Stimulated activated CD8-positive, alpha-beta memory T cell treated with anti-CD3 and anti-CD28 coated beads, Interleukin-15, amount 100 ng/mL, for 1 hour (primary cell): Measurements from ENCODE around the gene CCN6.
"Not testable (repeated sequence)": the region's sequence is repeated elsewhere in the genome, so short reads cannot be mapped to it uniquely, and the experiment has no call there.

Experiments
- DNase-seq: peaks from one replicate; pipeline ENCODE4 v3.0.0-alpha.2; 2020; ENCODE audit warnings: low read depth

CCN6 gene

DNA sequence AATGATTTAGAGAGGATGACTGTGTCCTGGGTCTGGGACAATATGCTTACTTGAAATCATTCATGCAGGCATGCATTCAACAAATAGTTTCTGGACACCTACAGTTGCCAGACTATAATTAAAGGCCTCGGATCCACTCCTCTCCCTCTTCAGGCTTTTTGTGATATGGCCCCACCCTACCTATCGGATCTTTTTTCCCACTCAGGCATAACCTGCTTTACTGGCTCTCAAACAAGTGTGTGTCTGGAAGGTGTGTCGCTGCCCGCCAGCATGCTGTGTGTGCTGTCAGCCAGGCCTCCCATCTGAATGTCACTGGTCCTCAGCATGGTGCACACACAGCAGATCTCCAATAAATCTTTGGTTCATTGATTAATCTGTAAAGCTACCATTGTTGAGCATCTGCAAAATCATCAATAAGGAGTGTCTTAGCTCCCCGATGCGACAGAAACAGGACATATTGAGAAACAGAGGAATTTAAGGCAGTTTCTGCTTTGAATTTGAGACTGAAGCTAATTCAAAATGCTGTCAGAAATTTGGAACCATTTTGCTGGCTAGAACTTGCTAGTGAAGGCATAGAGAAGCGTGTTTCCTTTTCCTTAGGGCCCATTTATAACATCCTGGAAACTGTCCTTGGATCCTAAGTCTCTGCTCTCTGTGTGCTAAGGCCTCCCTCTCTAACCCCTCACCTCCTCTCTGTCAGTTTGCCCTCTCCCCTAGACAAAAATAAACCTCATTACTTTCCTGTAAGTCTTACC, 23.5 kb upstream of the CCN6 start:
- DNase-seq = no peak

DNA sequence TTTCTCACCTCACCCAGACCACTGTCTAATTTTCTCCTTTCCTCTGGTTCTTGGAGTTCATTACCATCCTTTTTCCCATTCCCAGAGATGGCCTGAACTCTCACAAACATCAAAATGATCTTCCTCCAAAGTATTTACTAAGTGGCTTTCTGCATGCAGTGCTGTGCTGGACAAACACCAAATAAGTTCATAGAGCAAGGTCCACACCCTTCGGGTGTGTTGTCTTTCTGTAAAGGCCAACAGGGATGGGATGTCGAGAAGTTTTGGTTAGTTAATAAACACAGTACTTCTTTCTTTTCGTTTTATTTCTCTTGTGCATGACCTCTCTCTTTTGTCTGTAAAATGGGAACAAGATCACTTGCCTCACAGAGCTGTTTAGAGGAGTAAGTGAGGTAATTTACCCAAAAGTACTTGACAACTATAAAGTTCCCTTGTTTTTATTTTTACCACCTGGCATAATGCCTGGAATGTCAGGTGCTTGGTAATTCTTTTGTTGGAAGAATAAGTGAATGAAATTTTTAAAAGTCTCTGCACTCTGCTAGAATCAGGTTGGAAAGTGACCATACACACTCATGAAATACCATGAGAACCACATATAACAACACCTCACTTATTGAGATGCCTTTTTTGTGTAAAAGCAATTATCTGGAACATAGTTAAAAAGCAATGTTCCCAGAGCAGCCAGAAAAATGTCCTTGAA, 22.8 kb upstream of the CCN6 start:
- DNase-seq = no peak

DNA sequence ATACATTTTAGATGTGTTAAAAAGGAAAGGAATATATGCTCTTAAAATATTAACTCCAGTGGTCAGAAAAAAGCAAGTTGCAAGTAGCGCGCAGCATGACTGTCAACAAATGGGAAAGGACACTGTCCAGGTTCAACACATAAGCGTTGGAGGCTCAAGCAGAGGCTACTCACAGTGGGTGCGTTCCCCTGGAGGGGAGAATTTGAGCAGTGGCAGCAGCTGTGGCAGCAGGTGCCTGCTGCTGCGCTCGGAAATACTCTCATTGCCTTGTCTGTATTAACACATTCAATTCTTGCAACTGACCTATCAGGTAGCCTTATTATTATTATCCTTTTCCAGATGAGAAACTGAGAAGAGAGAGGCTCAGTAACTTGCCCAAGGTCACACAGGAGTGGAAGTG, 21.9 kb upstream of the CCN6 start:
- no peak for DNase-seq

DNA sequence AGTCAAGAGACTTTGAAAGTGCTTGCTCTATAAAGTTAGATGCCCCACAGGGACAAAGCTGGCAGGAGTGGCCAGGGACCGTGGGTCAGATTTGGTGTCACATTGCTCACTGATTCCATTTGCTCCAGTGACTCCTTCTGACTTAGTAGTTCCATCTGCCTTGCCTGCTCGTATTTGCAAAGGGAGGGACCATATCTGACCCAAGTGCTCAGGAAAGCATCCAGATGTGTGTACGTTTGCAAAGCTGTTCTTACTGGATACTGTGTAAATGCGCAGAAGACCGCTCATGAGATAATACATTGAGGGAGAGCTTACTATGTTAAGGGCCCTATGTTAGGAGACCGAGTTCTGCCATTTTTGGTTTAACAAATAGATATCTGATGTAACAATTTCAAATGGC, 21.2 kb upstream of the CCN6 start:
- no peak for DNase-seq

DNA sequence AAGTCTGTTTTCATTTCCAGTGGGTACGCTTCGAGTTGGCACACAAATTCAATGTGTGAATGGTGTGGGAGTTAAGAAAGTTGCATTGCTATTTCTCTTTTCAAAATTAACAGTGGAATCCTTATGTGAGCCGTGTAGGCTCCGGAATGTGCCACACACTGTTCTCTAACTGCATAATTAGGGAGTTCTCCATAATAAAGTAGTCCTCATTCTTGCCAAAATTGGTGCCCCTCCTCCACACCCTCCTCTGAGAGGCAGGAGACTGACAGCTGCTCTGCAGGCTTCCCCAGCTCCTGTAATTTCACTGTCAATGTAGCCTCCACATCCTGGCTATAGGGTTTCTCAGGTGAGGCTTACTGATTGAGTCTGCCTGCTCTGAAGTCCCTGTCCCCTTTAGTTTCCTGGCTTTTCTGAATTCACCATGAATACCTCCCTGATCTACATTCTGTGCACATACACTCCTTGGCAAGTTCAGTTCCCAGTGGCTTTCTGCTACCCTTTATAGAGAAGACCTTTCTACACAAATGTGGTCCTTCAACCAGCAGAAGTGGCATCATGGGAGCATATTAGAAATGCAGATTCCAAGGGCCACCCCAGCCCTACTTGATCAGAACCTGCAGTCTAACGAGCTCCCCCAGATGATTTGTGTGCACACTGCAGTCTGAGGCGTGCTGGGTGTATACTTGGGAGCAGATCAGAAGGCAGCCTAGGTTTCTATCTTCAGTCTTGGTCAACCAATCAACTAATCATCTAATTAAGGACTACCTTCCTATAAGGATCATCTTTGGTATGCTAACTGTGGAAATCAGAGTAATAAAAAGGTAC, 19.9 kb upstream of the CCN6 start:
- DNase-seq = no peak

DNA sequence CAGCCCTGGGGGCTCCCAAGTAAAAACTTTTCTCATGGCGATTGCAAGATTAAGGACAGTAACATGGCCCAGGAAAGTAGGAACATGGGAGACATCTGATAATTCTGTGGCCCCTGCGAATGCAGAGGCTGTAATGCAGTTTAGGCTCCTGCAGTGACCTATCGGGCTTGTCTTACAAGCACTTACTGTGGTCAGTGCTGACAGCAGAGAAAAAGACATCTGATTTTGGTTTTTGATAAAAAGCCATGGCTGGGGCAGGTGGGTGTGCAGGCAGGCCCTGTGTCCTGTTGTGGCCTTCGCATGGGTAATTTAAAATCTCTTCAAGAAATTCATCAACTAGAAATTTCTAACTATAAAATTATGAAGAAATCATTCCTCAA, 19.3 kb upstream of the CCN6 start:
- no peak for DNase-seq

DNA sequence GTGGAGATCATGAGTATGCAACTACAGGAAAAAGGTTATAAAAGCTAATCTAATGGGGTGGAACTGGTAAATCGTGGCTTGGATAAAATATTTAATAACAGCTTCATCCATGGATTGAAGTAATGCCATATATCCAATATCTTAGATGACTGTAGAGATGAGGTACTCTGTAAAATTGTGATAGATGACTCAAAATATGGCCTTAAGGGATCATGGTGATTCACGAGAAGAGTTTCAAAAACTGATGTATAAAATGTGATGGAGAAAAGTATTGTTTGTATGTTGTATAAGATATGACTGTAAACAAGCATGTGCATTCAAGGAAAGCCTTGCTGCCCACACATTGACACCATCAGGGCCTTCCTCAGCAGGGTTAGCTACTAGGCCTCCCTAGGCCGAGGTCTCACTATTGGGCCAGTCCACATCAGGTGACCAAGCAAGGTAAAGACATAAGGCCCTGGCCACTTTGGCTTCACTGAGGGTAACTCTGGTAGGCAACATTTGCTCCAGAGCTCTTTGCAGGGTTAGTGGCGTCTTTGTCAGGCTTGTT, 17.7 kb upstream of the CCN6 start:
- no peak for DNase-seq

DNA sequence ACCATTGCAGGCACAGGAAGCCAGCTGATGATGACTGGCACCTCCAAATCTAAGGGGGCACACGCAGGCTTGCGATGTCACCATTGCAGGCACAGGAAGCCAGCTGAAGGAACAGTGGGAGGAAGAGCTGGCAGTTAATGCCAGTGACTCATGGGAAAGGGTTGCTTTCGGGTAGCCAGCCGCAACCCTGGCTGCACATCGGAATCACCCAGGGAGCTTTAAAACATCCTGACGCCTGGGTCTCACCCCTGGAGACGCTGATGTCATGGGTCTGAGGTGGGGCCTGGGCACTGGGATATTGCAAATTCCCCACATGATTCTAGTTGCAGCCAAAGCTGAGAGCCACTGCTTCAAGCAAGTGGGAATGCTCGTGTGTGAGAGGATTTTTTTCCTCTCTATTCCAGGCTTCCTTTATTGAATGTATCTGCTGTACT, 16.1 kb upstream of the CCN6 start:
- no peak for DNase-seq

DNA sequence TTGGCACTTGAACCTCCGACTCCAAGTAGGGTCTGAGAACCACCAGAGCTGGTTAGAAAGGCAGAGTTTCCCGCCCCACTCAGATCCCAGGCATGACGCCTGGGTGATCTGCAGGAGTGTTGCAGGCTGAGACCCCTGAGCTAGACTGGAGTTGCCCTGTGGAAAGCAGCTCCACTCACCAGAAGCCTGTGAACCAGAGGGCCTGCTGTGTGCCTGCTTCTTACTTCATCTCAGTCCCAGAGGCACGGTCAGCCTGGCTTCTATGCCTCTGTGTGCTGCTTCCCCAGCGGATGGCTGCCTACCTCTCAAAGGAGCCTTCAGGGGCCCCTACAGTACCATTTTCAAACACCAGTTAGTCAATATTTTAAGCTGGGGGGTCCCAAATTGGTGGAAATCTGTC, 15.6 kb upstream of the CCN6 start:
- no peak for DNase-seq

DNA sequence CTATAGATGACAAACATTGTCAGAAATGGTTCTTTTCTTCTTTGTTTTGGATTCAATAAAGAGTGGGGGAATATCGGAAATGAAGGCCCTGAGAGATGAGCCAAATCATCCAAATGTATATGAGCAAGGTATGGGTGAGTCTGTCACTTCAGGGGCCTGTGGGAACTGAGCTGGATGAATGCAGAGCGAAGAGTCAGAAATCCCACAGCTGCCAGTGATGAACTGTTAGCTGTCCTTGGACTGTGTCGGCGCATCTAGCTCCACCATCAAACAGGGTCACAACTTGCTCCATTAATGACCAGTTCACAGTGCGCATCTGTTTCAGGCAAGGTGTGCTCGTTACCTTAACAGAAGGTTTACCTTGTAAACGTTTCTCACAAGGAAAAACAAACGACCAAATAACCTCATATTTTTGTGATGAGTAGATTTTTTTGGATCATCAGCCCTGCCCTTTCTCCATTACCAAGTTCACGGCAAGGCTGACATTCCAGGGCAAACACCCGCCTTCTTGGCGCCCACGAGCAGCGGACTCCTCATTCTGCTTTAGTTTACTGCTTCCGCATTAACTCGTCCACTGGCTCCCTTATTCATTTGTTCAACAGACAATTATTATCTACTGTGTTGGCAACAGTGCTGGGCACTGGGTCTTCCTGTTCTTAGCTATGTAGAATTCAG, 15.0 kb upstream of the CCN6 start:
- DNase-seq = no peak

DNA sequence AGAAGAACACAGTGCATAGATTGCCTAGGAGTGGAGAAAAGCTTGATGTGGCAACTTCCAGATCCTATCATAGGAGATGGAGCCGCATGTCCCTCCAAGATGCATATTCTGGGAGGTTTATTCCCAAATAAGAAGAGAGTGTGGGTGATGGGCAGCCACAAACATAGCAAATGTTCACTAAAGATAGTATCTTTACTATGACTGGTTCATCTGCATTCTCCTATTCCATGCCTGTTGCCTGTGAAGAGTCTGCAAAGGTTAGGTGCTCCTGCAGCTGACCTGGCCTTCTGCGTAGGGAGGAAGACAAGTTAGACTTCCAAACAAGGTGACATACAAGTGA, 14.5 kb upstream of the CCN6 start:
- no peak for DNase-seq

DNA sequence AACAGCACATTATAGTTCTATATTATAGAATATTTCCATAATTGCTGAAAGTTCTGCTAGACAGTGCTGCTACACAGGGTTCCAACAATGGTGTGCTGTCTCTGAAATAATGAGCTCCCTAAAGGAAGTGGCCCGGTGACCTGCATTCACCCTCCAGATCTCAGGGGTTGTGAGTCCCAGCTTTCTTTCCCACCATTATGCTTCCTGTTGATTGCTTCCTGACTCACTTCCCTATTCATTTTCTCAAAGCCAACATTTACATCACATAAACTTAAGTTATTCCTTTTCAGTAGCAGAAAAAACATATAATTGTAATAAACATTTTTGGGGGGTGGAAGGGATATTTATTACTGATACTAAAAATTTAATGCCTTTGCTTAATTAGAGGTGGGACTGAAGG, 12.9 kb upstream of the CCN6 start:
- DNase-seq = no peak

DNA sequence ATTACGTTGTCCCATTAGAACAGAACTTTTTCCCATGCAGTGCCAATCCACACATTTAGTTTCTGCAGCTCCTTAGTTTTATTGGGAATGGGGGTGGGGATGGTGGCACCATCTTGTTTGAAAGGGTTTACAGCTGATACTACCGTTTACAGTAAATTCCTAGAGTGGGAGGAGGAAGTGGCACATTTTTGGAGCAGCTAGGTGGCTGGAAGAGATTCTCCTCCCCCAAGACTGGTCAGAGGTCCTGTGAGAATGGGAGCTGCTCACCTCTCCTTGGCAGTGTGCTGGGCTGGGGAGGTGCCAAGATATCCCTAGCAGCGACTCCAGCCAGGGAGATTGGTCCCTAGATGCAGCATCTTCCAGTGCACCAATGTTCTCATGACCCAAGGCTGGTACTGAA, 12.4 kb upstream of the CCN6 start:
- no peak for DNase-seq

DNA sequence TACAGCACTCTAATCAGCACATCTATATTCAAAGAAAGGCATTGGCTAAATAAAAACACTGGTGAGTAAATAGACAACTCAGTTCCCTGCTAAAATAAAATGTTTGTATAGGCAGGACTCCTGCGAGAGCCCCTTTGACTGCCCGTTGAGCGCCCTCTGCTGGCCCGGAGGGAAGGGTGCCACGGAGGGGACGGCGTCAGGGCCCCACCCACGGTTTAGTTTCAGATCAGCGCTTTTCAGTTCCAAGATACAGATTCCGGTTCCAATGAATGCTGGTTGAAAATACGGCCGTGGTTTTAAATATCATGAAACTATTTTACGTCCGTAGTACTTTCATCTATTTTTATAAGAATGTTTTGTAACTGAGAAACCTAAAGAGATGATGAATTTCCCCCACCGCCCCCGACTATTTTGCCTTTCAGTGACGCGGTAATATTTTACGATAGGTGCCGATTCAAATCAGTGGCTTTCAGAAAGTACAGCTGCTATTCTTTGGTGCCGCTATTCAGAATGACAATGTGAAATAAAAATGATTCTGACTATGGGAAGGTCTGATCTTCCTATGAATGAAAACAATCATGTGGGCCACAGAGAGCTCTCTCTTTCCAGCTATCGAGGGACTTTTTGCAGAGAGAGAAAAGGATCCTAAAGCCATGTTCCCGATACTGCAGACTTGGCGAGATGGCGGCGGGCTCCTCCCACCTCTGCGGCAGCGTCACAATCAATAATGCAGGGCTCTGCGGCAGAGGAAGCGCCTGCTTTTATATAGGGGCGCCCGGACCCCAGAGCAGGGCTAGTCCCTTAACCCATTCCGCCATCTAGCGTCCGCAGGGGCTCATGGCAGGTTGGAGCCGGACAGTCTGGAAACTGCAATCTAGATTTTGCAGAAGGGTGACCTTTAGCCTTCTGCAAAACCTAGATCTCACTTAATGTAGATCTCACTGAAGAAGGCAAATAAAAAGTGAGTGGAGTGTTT, 10.6 kb upstream of the CCN6 start:
- DNase-seq = peak; percentile 92

DNA sequence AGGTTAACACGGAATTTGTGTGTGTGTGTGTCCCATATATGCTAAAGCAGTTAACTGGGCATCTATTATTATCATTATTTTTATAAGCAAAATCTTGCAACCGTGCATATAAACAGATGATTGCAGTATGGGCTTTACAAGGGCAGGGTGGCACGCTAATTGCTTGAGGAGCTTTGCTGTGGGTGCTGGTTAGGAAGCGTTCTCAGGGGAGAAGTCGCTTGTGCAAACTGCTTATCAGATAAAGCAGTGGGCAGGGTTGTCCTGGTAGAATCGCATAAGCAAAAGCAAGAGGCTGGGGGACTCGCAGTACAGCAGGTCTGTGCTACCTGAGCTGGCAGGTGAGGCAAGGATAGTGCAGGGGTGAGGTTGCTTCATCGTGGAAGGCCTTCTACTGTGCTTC, 9.7 kb upstream of the CCN6 start:
- no peak for DNase-seq

DNA sequence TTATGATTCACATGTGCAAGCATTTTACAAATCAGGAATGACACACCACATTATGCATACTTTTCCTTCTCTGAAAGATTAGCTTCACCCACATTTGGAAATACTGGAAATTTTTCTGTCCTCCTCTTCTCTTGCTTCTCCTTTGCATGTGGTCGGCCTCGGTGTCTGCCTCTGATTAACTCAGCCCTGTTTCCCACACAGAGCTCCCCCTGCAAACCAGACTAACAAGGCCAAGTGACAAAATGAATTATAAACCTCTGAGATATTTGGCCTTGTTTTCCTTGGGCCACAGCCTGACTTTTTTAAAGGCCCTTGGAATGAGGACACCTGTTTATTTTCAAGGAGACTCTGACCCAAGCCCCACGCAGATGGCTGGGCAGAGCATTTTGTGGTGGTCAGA, 9.0 kb upstream of the CCN6 start:
- DNase-seq = no peak

DNA sequence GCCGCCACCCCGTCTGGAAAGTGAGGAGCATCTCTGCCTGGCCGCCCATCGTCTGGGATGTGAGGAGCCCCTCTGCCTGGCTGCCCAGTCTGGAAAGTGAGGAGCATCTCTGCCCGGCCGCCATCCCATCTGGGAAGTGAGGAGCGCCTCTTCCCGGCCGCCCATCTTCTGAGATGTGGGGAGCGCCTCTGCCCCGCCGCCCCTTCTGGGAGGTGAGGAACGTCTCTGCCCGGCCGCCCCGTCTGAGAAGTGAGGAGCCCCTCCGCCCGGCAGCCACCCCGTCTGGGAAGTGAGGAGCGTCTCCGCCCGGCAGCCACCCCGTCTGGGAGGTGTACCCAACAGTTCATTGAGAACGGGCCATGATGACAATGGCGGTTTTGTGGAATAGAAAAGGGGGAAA, 6.4 kb upstream of the CCN6 start:
- not testable (repeated sequence) for DNase-seq

DNA sequence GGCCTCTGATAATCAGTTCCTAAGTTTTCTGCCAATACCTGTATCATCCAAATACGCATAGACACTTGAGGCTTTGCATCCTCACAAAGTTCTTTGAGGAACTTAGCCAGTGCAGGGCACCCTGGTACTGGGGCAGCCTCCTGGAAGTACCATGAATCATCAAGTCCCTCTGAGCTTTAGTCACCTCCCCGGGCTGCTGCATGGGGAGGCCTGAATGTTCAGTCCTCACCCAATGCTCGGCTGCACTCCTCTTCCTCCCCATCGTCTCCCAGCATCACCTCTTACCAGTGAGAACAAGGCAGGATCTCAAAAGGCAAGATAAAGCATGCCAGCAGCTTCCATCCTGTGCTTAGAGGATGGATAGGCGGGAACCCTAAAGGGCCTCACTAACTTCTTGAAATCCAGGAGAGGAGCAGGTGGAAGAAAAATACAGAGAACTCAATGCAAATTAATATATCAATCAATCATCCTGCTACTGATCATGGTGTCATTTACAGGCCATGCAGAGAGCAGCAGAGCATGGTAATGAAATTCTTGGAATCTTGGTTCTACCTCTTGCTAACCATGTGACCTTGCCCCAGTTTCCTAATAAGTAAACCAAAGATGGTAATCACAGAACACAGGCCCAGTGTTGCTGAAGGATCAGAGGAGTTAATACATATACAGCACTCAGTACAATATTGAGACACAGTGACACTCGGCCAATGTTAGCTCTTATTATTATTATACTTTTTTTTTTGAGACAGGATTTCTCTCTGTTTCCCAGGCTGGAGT, 4.7 kb upstream of the CCN6 start:
- DNase-seq = no peak

DNA sequence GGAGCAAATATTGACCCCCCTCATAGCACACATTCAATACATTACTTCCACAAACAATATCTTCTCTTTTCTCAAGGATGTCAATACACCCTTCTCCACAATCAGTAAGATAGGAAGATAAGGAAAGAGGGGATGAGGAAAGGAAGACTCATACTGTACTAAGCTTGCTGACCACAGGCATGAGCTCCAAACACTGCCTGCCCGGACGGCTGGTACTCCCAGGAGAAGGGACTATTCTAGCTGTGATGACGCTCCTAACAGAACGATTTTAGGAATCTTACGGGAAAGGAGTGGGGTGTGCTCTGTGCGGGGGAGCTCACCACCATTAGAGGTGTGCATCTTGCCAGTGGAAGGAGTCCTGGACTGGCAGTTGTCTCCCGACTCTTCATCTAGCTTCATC, 3.9 kb upstream of the CCN6 start:
- DNase-seq = no peak

DNA sequence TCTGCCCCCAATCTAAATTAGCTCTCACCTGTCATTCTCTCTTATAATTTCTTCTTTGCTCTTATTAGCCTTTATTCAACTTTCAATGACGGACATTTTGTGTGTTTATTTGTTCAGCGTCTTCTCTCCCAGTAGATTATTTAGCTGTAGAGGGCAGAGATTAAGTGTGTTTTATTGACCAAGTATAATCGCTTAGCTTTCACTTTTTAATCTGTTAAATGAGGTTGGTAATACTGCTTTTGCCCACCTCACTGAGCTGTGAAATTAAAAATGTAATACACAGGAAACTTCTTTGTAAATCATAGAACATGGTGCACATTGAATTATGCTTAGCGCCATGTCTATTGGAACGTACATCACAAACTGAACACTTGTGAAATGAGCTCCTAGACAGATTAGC, 3.5 kb upstream of the CCN6 start:
- DNase-seq = no peak
